GM19468 (cell line): ENCODE measurements around the gene TMEM225B.
"Not testable (repeated sequence)": the region's sequence is repeated elsewhere in the genome, so short reads cannot be mapped to it uniquely, and the experiment has no call there.

Experiments
- ATAC-seq: cut with Tn5 transposase; IDR thresholded peaks from one replicate; pipeline ENCODE4 v1.9.1; 2021; ENCODE audit warnings: mild to moderate bottlenecking, moderate library complexity, moderate number of reproducible peaks; ENCODE audit not compliant: unreplicated experiment; ENCODE audit errors: extremely low read depth

TMEM225B gene, protein sequence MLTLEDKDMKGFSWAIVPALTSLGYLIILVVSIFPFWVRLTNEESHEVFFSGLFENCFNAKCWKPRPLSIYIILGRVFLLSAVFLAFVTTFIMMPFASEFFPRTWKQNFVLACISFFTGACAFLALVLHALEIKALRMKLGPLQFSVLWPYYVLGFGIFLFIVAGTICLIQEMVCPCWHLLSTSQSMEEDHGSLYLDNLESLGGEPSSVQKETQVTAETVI

DNA sequence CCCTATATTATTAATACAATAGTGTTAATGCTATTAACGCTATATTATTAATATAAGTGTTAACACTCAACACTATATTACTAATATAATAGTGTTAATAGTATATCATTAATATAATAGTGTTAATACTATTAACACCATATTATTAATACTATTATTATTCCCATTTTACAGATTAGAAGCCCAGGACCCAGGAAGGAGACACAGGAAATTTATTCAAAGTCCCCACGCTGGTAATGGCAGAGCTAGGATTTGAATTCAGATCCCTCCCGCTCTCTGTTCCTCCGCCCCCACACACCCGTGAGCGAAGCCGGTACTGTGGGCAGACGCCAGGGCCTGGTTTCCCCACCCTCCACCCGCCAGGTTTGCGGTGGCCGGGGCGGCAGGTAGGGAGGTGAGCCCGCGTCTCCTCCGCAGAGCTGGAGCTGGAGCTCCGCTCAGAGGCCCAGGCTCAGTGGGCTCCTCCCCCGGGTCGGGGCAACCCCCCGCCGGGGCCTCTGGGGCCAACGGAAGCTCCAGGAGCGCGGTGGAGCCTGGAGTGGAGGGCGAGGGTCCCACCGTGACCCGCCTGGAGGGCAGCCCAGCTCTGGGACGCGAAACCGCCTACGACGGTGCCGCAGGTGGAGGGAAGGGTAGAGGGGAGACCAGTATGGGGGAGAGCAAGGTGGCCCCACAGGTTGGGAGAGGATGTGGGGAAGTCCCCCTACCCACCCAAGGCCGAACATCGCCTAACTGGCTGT, at the start of gene TMEM225B:
Gene TMEM225B, plus strand, starts transcription at position 506 of the 740 bp plus-strand sequence. CDS start 6,122 bp downstream, outside the sequence.
- no peak for ATAC-seq

DNA sequence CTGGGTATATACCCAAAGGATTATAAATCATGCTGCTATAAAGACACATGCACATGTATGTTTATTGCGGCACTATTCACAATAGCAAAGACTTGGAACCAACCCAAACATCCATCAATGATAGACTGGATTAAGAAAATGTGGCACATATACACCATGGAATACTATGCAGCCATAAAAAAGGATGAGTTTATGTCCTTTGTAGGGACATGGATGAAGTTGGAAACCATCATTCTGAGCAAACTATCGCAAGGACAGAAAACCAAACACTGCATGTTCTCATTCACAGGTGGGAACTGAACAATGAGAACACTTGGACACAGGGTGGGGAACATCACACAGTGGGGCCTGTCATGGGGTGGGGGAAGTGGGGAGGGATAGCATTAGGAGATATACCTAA, 48.5 kb upstream of the TMEM225B start:
- ATAC-seq = not testable (repeated sequence)

DNA sequence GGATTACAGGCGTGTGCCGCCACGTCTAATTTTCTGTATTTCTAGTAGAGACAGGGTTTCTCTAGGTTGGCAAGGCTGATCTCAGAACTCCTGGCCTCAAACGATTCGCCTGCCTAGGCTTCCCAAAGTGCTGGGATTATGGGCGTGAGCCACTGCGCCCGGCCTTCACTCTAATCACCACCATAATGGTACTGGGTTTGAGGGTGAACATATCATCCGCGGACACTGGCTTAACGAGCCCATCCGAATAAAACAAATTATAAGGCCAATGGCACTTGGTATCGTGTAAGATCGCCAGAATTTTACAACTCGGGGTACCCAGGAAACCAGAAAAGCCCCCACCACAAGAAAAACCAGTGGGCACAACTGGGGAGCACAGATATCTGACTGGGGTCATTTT, 46.7 kb upstream of the TMEM225B start:
- ATAC-seq = no peak

- no peak for ATAC-seq
These were observed 46.2 kb upstream of the TMEM225B start, which contains the start of gene FAM200A for GRCh38 chr7:99551767-99552463. FAM200A (minus strand) TSS chr7:99552114; CDS start chr7:99548407, 3,707 bp downstream.

- ATAC-seq = no peak
These were observed 45.0 kb upstream of the TMEM225B start for GRCh38 chr7:99553039-99553438.

- ATAC-seq = no peak
These were observed 43.1 kb upstream of the TMEM225B start for GRCh38 chr7:99554939-99555338.

DNA sequence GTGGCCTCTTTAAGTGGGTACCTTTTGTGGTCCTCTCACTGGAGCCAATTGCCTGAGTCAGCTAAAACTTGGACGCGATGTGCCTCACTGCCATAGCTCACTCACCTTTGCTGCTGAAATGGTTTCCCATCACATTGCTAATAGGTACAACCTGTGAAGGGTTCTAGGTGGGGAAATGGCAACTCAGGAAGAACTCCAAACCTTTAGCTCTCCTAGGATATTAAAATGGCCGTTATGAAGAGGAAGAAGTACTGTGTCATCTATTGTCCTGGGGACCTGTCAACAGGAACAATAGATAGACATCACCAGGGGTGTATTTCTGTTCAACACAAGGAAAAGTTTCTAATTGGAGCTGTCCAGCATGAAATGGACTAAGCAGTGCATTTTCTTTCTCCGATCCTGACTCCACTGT, 40.9 kb upstream of the TMEM225B start:
- ATAC-seq = no peak

- no peak for ATAC-seq
These were observed 40.1 kb upstream of the TMEM225B start for GRCh38 chr7:99557940-99558305.

DNA sequence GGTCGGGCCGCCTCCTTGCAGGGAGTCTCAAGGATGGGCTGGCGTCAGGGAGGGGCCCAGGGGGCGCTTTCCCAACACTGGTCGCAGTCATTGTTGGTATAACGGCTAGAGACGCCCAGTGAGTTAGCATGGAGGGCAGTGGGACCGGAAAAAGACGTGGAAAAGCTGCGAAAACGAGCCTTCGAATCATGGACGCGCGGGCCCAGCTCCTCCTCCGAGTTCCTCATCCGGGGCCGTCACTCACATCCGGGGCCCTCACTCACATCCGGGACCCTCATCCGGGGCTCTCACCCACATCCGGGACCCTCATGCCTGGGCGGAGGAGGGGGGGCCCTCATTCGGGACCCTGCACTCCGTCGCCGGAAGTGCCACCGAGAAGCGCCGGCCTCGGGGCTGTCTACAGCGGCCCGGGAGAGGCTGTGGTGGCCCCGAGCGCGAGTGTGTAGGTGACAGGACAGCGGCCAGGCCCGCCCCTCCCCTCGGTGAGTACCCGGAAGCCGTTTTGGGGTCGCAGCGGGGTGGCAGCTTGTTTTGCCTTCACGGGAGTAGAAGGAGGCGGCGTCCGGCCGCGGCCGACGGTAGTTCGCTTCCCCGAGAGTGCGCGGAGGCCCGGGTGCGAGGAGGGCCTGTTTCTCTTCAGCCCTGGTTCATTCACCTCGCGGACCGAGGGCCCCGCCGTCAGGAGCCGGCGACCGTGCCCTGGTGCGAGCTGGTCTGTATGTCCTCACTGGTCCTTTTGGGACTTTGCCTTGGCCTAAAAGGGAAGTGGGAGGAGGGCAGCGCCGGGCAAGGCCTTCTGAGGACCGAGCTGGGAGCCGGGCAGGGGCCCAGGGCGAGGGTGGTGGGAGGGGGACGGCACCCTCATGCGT, 39.5 kb upstream of the TMEM225B start, which contains the start of gene ZNF655:
Gene ZNF655, plus strand, starts transcription at position 337 of the 869 bp plus-strand sequence. CDS start 1,918 bp downstream, outside the sequence.
- peak; percentile 53 for ATAC-seq

GRCh38 chr7:99559175-99559915, 38.7 kb upstream of the TMEM225B start:
- ATAC-seq = no peak

DNA sequence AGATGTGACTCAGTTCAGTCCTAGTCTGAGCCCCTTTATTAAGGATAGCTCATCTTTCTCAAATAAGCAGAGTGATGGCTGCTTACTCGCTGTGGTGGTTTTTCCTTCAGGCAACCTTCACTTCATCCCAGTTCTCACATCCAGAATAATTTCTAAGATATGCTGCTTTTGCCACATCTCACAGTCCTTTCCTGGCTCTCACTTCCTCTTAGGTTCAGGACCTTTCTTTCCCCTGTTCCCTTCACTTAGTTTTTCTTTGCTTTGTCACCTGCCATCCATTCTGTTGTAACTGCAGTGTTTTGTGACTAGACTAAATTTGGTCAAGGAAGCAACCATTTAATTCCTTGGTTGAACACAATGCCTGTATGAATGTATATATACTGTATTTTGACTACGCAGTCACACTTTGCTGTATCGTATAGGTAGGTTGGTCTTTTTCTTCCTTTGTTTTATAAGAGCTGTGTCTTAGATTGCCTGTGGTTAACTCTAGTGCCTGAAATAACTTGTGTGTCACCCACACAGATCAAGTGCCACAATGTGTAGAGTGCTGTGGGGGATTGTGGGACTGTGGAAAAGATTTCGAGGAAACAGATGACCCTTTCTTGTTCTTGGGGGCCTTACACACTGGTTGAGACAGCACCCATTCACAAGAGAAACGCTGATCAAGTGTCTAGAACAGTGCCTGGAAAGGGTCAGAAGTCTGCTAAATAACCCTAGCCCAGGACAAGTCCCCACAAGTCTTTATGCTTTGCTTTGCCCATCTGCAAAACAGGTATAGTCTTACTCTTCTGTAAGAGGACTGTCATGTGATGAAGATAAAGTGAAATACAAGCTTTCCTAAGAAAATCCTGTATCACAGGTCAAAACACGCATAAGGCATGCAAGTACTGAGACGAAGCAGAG, 37.0 kb upstream of the TMEM225B start:
- no peak for ATAC-seq

DNA sequence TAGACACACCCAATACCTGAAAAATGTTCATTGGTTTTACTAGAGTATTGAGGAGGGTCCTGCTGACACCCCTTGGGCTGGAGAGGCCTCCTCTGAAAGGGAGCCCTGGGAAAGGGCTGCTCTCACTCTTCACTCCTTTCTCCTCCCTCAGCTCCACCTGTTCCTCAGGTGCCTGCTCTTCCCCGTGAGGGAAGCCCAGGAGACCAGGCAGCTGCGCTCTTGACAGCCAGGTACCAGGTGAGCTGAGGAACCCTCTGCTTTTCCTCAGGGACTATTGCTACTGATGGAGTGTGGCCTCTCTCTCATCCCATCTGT, 36.4 kb upstream of the TMEM225B start:
- no peak for ATAC-seq

- no peak for ATAC-seq
These were observed 35.8 kb upstream of the TMEM225B start for GRCh38 chr7:99562114-99562784.

GRCh38 chr7:99562832-99563231, 35.2 kb upstream of the TMEM225B start:
- no peak for ATAC-seq

GRCh38 chr7:99563650-99564049, 34.4 kb upstream of the TMEM225B start:
- no peak for ATAC-seq

DNA sequence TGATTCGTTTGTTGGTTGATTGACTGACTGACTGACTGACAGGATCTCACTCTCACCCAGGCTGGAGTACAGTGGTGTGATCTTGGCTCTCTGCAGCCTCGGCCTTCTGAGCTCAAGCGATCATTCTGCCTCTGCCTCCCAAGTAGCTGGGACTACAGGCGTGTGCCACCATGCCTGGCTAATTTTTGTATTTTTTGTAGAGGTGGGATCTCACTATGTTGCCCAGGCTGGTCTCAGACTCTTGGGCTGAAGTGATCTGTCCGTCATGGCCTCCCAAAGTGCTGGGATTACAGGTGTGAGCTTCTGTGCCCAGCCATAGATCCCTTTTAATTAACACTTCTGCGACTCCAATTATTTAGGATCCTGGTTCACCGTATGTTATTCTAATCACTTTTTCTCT, 29.3 kb upstream of the TMEM225B start:
- not testable (repeated sequence) for ATAC-seq

GRCh38 chr7:99571768-99572167, 26.3 kb upstream of the TMEM225B start:
- ATAC-seq = no peak

DNA sequence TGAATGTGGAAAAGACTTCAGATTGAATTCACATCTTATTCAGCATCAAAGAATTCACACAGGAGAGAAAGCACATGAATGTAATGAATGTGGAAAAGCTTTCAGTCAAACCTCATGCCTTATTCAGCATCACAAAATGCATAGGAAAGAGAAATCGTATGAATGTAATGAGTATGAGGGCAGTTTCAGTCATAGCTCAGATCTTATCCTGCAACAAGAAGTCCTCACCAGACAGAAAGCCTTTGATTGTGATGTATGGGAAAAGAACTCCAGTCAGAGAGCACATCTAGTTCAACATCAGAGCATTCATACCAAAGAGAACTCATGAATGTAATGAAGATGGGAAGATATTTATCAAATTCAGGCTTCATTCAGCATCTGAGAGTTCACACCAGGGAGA, 24.8 kb upstream of the TMEM225B start:
- ATAC-seq = no peak
